ENCODE results near the gene FAM53B.

The FAM53B gene

GRCh38 chr10:124600051-124600880 is 143.9 kb downstream of the FAM53B start:
- no peak for DNase-seq (ENCODE audit: low read depth)
- H3K4me3 ChIP-seq (ENCODE audit: low read length) = no peak overlapping the region
- no peak for TF ChIP-seq CTCF (conservative IDR thresholded peaks at IDR 0.05; ENCODE audit: low read length)

- TF ChIP-seq CTCF (conservative IDR thresholded peaks at IDR 0.05; ENCODE audit: low read length) = no peak
- DNase-seq (ENCODE audit: low read depth) = no peak
Observed at GRCh38 chr10:124599588-124600050, 144.6 kb downstream of the FAM53B start.

GRCh38 chr10:124598773-124599587 is 145.2 kb downstream of the FAM53B start:
- H3K4me3 ChIP-seq (ENCODE audit: low read length) = no peak overlapping the region
- DNase-seq (ENCODE audit: low read depth) = no peak
- TF ChIP-seq CTCF (conservative IDR thresholded peaks at IDR 0.05; ENCODE audit: low read length) = no peak

More at GRCh38 chr10:124599588-124600050, 144.6 kb downstream of the FAM53B start:
- H3K4me3 ChIP-seq (ENCODE audit: low read length) = no peak overlapping the region

GRCh38 chr10:124598196-124598595 is 146.0 kb downstream of the FAM53B start:
- no peak for DNase-seq (ENCODE audit: low read depth)
- TF ChIP-seq CTCF (conservative IDR thresholded peaks at IDR 0.05; ENCODE audit: low read length) = no peak
- H3K4me3 ChIP-seq (ENCODE audit: low read length) = no peak overlapping the region

GRCh38 chr10:124597846-124598165 is 146.4 kb downstream of the FAM53B start:
- no peak for TF ChIP-seq CTCF (conservative IDR thresholded peaks at IDR 0.05; ENCODE audit: low read length)
- no peak overlapping the region for H3K4me3 ChIP-seq (ENCODE audit: low read length)
- DNase-seq (ENCODE audit: low read depth) = no peak

GRCh38 chr10:124596962-124597845 is 147.0 kb downstream of the FAM53B start:
- no peak for TF ChIP-seq CTCF (conservative IDR thresholded peaks at IDR 0.05; ENCODE audit: low read length)
- no peak overlapping the region for H3K4me3 ChIP-seq (ENCODE audit: low read length)

More at GRCh38 chr10:124596962-124597845, 147.0 kb downstream of the FAM53B start:
- no peak for DNase-seq (ENCODE audit: low read depth)
